GM21717 (cell line): ENCODE results near the gene PLEKHG4B.
A peak's percentile ranks its signal among the peaks of the same experiment; 100 is the strongest.
"Not testable (repeated sequence)": the region's sequence is repeated elsewhere in the genome, so short reads cannot be mapped to it uniquely, and the experiment has no call there.

Experiments used
- ATAC-seq: cut with Tn5 transposase; IDR thresholded peaks from one replicate; pipeline ENCODE4 v1.9.1; 2021; ENCODE audit warnings: mild to moderate bottlenecking, moderate library complexity; ENCODE audit not compliant: unreplicated experiment

PLEKHG4B gene

DNA sequence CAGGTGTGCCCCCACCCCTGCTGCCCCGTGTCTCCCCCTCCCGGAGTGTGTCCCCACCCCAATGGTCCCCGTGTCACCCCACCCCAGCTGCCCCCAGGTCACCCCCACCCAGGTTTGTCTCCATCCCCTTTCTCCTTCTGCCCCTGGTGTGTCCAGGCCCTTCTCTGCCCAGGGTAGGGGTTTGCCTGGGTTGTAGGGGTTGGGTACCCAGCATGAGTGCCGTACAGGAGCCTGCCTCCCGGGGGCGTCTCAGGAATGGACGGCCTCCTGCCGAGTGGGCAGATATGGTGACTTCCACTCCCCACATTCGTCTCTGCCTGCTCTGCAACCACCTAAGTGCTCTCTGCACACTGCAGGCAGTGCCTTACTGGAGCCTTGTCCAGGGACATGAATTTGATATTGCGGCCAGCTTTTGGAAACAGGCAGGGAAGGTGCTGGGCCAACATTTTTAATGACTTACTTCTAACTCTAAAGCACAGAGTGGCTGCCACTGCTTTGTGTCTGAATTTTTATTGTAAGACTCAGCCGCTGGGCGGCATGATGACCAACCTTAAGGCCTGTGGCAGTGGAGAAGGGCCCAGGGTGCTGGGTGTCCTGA, 106.0 kb downstream of the PLEKHG4B start:
- ATAC-seq, result no peak

DNA sequence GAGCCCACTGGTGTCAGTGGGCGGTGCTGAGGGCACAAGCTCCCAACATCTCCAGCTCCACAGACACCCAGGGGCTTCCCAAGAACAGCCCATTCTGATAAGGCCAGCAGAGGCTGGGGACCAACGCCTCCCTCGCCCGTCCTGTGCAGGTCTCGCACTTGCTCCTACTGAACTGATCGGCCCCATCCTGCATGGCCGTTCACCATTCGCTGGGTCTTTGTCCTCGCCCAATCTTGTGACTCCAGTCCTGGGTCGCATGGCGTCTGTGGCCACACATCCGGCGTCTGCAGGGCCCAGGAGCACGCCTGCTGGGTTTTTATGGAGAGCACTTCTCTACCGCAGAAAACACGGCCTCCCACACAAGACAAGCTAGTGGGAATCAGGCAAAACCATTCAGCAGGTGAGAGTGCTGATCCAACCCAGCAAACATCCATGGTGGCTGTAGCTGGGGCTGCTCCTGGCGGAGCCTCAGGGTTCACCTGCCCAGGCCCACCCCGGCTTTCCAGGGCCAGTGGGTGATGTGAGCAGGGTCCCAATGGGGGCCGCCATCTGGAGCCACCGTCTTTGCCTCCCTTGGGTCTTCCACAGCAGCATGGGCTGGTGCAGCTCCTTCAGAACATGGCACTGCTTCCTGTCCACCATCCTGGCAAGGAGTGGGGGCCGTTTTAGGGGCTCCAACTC, 106.7 kb downstream of the PLEKHG4B start:
- ATAC-seq, result no peak

DNA sequence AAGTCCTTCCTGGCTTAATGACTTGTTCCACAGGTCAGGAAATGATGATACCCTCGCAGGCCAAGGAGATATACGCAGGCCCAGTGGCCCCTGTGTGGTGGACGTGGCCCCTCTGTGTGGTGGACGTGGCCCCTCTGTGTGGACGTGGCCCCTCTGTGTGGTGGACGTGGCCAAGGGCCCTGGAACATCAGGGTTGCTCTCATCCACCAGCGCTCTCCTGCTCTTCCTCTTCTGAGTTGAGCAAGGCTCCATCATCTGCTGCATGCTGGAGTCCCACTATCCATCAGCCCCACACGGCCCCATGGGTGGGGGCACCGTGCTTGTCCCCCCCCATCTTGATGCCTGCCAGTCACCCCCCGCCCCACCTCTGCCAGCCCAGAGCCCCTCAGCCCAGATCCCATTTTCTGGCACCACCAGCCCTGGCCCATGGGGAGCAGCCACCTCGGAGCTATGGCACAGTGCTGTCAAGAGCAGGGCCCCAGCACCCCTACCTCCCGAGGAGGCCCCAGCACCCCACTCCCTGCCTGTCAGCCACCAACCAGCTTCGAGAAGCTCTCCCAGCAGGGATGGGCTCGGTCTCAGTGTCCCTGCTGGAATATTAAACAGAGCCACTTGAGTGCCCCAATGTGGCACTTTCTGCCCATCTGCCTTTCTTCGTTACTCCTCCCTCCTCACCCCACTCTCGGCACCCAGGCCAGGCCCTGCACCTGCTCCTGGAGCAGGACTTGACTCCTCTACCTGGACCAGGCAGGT, 107.4 kb downstream of the PLEKHG4B start:
- no peak for ATAC-seq

DNA sequence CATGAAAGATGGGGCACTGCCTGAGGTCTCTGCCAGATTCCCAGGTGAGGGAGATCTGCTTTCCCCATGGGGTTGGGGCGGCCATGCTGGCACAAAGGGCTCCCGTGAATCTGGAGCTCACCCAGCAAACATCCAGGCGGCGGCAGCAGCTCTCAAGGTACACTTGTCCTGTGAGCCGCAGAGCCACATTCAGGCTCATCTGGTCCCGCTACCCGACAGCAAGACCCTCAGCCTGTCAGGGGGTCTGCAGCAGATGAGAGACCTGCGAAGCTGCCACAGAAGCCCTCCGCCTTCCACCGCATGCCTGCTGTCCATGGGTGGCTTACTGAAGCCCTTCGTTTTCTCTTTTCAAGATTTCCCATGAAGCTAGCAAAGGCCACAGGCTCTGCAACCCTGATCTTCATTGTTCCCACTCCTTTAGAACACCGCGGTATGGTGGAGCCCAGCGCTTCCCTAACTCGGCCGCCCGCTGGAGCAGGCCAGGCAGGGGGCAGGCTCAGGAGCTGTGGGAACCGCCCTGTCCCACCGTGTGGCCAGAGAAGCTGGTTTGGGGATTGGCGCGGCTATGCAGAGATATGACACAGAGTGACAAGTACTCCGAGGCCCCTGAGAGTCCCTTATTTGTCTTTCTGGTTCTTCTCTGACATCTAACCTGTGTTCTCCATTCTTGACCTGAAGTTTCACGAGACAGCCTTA, 108.1 kb downstream of the PLEKHG4B start:
- ATAC-seq, result no peak

DNA sequence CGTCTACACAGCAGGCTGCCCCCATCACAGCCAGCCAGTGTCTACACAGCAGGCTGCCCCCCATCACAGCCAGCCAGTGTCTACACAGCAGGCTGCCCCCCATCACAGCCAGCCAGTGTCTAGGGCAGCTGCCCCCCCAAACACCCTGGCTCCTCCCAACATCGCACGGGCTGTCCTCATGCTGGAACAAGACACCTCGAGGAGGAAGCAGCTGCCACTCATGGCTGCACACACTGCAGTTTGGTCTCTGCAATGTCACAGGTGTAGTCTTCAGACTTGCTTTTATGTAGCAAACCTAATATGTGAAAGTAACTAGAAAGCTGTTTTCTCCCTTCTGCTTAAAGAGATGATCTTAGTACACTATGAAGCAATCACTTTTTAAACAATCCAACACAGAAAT, 109.0 kb downstream of the PLEKHG4B start:
- ATAC-seq, result no peak

DNA sequence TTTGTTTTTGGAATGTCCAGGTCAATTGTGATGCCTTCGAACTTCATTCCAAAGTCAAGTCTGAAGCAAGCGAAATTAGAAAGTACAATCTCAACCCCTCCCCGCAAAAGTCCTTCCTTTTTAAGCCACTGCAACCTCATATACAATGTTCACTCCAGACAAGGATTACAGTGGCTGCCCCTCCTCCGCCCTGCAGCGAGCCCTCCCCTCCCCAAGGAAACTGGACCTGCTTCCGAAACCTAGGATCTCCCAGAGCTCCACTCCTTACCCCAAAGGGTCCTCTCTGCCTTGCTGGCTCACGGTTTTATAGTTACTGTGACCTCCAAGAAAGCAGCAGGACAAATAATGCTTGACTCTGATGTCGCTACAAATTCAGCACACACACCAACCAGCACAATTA, 109.7 kb downstream of the PLEKHG4B start:
- ATAC-seq, result no peak

DNA sequence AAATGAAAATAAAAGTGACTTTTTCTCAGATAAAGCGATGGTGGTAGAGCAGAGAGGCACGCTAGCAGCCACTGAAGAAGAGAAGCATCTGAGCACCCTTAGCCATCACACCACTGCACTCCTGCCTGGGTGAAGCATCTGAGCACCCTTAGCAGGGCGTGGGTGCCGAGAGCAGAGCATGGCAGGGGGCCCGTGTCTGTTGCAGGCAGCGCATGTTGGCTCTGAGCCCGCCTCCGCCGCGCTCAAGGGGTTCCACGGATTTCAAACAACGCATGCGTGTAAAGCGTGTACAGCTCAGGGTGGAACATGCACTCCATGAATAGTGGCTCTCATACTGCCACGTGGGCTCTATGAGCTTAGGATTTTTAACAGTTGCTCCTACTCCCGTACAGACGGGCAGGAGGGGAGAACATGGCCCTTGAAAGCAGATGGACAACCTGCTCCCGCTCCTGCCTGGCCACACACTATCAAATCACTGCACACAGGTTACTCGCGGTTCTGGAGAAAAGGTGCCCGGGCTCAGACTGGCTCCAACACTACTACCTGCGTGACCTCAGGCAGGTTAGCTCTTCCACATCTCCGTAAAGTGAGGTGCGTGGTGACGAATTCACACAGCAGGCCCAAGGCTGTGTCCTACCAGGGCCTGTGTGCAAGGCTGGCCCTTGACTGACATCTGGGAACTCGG, 111.4 kb downstream of the PLEKHG4B start:
- ATAC-seq, result no peak

DNA sequence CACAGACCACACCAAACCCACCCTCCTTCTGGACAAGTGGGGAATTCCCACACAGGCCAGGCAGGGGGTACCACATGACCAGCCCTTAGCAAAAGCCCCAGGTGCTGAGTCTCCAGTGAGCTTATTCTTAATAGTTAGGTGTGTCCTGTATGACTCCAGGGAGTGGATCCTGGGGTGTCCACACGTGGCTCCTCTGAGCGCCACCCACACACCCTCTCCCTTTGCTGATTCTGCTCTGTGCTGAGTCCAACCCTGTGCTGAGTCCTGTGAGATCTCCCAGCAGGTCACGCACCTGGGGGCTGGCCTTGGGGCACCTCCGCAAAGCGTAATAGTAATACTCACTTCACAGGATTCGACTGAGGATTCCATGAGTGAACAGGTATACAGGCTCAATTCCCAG, 112.0 kb downstream of the PLEKHG4B start:
- no peak for ATAC-seq

DNA sequence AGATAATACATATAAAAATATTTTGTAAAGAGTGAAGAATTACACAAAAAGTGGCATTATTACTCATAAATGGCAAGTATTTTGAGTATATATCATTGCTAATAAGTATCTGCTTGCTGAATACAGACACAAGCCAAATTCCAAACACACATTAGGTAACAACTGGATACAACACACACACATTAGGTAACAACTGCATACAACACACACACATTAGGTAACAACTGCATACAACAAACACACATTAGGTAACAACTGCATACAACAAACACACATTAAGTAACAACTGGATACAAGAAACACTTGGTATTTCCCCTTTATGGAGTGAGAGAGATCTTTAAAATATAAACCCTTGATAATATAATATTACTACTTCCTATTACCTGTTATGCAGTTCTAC, 112.5 kb downstream of the PLEKHG4B start:
- no peak for ATAC-seq

DNA sequence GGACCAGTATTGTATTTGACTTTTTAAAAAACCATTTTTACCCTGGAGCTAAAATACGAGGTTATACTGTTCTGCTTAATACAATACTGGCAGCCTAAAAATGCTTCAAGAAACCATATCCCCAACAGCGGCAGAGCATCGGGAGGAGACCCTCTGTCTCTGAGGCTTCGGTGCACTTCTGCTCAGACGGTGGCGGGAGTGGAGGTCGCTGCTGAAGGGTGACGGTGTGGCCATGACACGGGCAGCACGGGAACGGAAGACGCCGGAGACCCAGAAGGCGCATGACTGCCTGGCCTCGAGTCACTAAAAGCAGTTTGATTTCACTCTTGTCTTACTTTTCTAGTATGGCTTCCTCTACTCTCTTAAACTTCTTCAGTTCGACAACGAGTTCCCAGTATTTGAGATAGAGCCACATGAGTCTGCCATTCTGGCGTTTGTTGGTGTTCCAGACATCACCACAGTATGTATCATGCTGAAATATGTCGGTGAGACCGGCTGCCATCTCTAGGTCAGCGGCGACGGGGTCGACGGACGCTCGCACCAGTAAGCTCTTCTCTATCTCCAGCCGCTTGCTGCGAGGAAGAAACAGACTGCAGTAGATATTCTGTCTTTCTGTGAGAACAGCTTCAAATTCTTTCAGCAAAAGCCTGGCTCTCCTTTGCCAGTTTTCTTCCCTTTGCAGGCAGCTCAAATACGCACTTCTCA, 113.2 kb downstream of the PLEKHG4B start:
- ATAC-seq, result no peak

DNA sequence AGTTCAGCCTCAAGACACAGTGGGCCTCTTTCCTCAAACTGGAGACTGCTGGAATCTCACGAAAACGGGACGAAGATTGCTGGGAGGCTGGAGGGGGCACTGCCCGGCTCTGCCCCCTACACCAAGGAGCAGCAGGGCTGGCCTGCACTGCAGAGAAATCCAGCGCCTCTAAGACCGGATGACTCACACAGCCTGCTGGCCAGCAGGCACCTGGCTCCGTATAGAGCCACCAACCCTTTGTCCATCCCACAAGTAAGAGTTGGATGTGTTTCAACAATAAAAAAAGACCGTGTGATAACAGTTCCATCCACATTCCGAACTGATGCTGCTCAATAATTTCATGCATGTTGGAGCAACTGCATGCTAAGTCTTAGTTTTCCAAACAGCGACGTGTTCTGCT, 114.4 kb downstream of the PLEKHG4B start:
- ATAC-seq, result no peak

DNA sequence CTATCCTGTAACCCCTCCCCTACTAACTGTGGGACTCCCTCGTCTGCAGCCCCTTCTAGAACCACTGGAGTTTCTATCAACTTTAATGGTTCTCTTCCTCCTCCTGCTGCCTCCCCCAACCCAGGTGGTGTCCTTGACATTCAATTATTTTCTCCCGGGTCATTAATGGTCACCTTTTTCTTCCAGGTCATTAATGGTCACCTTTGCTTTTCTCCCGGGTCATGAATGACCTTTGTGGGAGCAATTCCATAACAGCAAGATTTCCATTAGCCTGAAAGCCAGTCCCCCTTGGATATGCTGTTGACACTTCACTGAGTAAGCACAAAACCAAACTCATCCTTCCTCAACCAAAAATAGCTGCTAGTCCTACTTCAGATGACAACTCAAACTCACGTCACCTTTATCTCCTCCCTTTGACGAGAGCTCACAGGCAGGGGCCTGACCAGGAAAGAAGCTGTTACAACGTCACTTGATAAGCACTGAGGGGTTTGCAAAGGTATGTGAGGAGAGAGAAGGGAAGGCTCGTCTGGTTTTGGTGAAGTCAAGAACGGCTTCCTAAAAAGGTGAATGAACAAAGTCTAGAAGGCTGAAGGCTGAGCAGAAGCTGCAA, 115.1 kb downstream of the PLEKHG4B start:
- no peak for ATAC-seq

DNA sequence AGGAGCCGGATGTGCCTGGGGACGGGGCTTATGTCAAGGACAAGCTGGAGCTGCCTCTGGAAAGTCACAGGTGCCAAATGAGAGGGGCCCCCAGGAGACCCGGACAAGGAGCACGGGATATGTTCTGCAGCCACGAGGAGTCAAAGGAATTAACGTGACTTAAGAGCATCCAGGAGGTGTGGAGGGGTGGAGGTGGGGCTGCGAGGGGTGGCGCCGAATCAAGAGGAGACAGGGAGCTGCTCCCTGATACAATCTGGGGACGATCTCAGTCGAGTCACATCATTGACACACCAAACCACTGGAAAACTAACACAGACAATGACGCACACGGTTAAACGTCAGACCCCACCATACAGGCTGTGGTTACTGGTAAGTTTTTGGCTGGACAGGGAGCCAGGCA, 115.6 kb downstream of the PLEKHG4B start:
- no peak for ATAC-seq

DNA sequence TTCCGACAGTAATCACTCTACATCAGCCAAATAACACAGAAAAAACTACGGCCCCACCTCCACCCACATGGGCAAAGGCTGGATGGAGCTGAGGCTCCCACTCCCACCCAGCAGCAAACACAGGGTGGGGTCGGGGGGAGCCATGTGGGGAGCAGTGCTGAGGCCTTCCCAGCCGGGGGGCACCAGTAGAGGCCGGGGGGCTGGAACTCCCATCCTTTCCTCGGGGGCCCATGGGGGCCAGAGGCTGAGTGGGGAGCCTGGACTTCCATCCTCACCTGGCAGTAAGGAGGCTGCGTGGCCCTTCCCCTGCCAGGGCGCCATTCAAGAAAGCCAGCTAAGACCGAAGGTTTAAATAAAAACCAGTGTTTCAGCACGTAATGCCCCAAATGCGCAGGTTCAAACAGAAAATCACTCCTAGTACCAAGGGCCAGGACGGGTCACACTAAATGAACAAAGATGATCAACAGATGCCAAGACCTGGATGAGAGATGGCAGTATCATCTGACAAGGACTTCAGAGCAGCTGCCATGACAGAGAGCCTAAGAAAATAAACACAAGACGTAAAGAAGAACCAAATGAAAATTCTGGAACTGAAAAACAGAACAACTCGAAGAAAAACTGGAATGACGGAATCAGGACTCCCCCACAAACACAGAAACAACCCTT, 116.6 kb downstream of the PLEKHG4B start:
- ATAC-seq, result no peak

DNA sequence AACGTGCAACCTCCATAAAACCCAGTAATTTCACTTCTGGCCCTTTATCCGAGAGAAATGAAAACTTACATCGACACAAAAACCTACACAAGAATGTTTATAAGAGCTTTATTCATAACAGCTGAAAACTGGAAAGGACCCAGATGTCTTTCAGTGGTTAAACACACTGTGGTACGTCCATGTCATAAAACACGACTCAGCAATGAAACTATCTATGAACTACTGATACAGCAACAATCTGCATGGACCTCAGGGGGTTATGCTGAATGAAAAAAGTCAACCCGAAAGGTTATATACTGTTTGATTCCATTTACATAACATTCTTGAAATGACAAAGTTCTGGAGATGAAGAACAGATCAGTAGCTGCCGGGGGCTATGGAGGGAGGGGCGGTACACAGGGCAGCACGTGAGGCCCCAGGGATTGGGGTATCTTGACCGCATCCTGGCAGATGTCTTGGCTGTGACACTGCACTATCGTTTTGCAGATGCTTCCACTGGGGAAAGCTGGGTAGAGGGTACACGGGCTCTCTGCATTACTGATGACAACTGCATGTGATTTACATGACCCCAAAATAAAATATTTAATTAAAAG, 121.9 kb downstream of the PLEKHG4B start:
- ATAC-seq, result no peak

DNA sequence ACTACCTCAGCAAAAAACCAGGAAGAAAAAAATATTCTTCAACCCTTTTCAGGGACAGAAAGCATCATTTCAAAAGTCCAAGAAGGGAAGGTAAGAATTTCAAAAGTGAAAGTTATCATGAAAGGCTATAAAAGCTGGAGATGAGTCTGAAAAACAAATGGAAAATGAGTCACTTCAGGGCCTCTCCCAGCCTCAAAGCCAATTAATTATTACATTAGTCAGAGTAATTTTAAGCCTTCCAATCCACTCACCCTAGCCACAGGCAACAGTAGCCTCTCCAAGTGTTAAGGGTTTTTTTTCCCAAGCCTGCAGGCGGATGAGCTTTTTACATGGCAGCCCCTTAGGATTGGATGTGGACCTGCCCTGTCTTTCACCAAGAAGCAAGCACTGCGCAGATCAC, 123.3 kb downstream of the PLEKHG4B start:
- not testable (repeated sequence) for ATAC-seq

DNA sequence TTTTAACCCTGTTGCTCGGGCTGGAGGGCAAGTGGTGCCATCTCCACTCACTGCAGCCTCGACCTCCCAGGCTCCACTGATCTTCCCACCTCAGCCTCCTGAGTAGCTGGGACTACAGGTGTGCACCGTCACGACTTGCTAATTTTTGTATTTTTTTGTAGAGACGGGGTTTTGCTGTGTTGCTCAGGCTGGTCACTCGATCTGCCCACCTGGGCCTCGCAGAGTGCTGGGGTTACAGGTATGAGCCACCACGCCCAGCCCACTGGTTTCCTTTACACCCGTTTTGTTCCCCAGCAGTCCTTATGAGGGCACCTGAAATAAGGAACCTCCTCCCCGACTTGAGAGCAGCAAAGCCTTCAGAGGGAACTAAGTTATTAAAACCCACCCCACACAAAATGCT, 124.1 kb downstream of the PLEKHG4B start:
- ATAC-seq, result not testable (repeated sequence)

DNA sequence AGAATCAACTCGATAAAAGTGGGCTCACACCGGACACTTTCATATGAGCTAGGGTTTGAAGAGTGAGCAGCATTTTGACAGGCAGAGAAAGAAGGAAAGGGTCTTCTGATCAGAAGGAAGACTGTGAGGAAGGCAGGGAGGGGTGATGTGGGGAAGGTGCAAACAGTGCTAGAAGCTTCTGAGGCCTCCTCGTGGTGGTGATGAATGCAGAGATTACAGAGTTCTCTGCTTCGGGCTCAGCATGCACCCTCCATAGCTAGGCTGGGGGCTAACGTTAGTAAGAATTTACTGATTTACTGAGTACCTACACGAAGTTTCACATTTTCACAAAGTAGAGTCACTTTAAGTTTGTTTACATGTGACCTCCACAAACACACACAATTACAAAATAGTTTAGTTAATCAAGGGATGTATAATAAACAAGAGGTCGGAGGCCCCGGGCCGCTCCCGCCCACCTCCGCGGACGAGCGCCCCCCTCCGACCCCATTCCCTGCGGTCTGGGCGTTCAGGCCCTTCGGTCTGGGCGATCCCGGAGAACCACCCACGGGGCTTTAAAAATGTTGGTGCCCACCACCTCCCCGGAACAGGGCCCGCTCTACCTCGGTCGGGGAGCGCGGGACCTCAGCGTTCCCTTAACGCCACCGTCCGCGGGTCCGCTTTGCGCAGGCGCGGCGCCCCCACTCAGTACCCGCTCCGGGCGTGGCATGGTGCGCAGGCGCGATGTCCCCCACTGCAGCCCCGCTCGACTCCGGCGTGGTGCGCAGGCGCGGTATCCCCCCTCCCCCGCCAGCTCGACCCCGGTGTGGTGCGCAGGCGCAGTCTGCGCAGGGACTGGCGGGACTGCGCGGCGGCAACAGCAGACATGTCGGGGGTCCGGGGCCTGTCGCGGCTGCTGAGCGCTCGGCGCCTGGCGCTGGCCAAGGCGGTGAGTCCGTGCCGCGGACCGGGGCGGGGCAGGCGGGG, 125.8 kb downstream of the PLEKHG4B start, which contains the start of the genes CCDC127 and SDHA:
TSS of gene CCDC127 (minus strand) at position 660 of the 963 bp plus-strand sequence. CDS start 1,304 bp downstream, outside the sequence.
TSS of gene SDHA (plus strand) at position 827 of the 963 bp plus-strand sequence. CDS start at position 863, 36 bp downstream.
- peak; percentile 66 for ATAC-seq
